Epithelial cell of proximal tubule (primary cell): Measurements from ENCODE around the gene DUSP2. TPM values are rescaled to one million over a fixed set of nuclear protein-coding genes. Genes with fewer than 3 reads are reported as not detected.
"Not testable (repeated sequence)": the region's sequence is repeated elsewhere in the genome, so short reads cannot be mapped to it uniquely, and the experiment has no call there.

ENCODE experiments used
- DNase-seq: peaks from one replicate; pipeline ENCODE4 v3.0.0-alpha.2; 2011; ENCODE audit warnings: low read depth
- H3K4me3 ChIP-seq: 2 replicates; pipeline ENCODE4 v1.5.1; 2011; ENCODE audit warnings: low read depth, mild to moderate bottlenecking, low read length
- total RNA-seq: library from RNA; depleted of rRNA; stranded (reverse); fragments of >200 nt; gene quantifications from 2 replicates; pipeline ENCODE4 v1.2.3, GENCODE V29; 2015
- TF ChIP-seq, protein P1 (sequence below): conservative IDR thresholded peaks from 2 replicates; pipeline ENCODE4 v1.5.1; 2012; ENCODE audit warnings: low read depth, mild to moderate bottlenecking, low read length

The DUSP2 gene
- total RNA-seq, 1 donor from 2014 or later: 5.4 TPM

DNA sequence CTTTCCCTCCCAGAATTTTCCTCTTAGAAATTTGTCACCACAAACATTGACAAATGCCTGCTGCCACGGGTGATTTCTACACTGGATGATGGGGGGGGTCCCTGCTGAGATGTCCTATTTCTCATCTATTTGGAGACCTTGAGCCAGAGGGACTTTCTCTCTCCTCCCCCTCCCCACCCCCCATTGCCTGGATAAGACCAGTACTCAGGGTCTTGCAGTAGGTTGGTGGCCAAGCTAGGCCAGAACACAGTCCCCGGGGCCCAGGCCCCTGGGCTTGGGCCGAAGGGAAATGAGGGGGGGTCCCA lies 560 bp upstream of the DUSP2 start:
- DNase-seq: no peak
- TF ChIP-seq, protein P1, sequence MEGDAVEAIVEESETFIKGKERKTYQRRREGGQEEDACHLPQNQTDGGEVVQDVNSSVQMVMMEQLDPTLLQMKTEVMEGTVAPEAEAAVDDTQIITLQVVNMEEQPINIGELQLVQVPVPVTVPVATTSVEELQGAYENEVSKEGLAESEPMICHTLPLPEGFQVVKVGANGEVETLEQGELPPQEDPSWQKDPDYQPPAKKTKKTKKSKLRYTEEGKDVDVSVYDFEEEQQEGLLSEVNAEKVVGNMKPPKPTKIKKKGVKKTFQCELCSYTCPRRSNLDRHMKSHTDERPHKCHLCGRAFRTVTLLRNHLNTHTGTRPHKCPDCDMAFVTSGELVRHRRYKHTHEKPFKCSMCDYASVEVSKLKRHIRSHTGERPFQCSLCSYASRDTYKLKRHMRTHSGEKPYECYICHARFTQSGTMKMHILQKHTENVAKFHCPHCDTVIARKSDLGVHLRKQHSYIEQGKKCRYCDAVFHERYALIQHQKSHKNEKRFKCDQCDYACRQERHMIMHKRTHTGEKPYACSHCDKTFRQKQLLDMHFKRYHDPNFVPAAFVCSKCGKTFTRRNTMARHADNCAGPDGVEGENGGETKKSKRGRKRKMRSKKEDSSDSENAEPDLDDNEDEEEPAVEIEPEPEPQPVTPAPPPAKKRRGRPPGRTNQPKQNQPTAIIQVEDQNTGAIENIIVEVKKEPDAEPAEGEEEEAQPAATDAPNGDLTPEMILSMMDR: no peak
- H3K4me3 ChIP-seq: no peak overlapping the region

DNA sequence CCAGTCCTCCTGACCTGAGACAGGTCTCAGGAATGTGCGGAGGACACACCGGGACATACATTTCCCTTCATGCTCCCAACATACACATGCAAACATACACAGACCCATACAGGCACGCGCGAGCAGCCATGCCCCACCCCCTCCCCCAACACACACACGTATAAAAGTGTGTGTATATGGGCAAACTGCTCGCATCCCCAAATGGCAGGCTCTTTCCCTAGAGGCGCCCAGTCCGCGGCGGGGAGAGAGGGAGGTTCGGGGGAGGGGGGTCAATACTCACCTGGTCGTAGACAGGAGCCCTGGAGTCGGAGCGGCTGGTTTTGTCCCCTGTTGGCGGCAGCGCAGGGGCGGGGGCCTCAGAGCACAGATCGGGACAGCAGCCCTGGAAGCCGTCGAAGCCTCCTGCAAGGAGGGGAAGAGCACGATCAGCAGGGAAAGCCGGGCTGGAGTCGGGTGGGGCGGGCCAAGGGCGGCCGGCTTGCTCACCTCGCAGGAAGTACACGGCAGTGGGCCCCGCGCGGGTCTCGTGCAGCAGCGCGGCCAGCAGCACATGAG lies 682 bp downstream of the DUSP2 start:
- no peak for DNase-seq
- TF ChIP-seq, protein P1: no peak

DNA sequence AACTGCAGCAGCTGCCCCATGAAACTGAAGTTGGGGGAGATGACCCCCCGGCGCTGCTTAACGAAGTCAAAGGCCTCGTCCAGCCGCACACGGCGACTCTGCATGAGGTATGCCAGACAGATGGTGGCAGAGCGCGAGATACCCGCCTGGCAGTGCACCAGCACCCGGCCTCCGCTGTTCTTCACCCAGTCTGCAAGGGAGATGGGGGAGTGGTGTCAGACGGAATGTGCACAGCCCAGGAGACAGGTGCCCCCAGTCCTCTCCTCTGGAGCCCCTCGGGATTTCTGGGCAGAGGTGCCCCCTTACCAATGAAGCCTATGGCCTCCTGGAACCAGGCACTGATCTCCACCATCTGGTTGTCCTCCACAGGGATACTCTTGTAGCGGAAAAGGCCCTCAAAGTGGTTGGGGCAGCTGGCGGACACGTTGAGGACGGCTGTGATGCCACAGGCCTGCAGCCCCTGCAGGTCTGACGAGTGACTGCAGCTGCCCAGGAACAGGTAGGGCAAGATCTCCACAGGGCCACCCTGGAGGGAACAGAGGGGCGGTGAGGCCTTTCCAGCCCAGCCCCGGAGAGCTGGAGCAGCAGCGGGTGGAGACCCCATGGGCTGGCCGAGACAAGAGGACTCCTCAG lies 1.3 kb downstream of the DUSP2 start:
- no peak overlapping the region for H3K4me3 ChIP-seq
- TF ChIP-seq, protein P1: no peak
- DNase-seq: no peak

More for the DNA sequence above, 682 bp downstream of the DUSP2 start:
- peak overlapping the region; percentile 41 for H3K4me3 ChIP-seq

DNA sequence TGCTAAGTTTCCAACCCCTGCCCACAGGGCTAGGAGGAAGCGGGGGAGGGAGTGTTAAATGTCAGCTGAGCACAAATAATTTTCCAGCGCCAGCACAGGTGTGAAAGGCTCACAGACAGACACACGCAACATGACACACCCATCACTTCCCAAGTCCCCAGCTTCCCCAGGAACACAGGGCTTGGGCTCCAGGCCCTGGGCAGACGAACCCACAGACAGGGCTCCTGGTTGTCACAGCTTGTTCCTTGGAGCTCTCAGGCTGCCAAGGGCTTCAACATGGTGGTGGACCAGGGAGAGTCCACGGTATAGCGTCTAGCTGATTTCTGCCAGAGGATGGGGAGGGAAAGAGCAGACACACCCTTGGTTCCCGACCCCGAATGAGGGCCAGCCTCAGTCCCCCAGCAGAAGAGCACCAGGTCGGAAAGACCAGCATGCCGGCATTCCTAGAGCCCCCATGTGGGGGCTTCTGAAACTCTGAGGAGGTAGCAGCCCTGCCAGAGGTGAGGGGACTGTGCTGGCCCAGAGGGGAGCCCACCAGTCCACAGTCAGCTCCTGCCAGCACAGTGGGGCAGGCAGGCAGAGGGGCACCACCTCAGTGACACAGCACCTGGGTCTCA lies 1.9 kb downstream of the DUSP2 start:
- DNase-seq: no peak
- TF ChIP-seq, protein P1: no peak

DNA sequence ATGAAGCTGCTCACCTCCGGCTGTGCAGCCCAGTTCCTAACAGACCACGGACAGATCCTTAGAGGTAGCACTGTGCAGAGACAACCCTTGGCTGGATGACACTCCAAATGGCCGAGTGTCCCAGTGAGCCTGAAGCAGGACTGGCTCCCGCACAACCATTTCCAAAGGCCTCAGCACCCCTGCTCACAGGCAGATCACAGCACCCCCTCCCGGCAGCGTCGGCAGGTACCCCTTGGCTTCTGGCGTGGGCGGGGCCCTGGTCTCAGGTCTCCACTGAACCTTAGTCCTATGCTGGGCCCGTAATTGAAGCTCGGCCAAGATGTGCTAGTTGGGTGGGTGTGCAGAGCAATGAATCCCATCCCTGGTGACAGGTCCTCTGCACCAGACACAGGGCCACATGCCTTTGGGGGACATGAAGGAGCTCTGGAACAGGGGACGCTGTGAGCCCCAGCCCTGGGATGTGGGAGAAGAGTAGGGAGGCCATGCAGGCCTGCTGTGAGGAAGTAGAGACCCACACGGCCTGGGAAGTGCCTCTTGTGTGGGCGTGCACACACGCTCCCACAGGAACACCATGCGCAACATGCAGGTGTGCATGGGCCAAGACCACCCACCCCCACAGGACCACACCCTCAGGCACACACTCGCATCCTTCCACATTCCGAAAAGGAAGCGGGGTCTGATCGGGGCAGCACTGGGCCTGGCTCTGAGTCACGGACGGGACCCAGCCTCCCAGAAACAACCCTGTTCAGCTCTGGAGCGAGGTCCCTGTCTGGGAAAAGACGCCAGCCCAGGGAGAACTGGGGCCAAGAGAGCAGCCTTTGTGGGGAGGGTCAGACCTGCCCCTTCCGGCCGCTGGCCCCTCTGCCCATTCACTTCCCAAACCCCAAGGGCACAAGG lies 2.8 kb downstream of the DUSP2 start:
- no peak for DNase-seq
- TF ChIP-seq, protein P1: peak; percentile 7
- H3K4me3 ChIP-seq: no peak overlapping the region

More for the DNA sequence above, 1.9 kb downstream of the DUSP2 start:
- no peak overlapping the region for H3K4me3 ChIP-seq

DNA sequence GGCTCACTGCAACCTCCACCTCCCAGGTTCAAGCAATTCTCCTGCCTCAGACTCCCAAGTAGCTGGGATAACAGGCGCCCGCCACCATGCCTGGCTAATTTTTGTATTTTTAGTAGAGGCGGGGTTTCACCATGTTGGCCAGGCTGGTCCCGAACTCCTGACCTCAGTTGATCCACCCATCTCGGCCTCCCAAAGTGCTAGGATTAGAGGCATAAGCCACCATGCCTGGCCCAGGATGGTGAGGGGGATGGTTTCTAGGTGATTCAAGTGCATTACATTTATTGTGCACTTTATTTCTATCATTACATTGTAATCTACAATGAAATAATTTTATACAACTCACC lies 3.6 kb downstream of the DUSP2 start:
- DNase-seq, H3K4me3 ChIP-seq: not testable (repeated sequence)

DNA sequence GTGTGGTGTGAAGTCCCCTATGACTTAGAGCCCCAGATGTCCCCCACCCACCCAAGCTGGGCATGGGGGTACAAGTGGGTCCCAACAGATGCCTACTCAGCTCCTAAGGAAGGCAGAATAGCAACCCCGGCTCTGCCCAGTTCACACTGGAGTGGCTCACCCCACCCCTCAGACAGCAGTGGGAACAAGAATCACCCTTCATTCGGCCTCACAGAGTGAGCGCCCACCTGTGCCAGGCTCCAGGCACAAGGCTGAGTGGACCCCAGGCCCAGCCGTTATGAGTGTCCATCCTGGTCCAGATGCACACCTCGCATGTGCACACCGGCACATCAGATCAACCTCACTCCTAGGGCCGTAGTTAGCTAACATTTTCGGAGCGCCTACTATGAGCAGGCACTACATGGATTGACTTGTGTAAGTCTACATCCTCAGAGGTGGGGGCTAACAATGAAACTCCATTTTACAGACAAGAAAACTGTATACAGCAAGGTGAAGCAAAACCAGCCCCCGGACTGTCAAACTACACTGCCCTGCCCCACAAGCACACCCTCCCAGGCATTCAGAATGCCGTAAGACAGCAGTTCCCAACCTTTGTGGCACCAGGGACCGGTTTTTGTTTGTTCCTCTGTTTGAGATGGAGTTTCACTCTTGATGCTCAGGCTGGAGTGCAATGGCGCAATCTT lies 4.2 kb downstream of the DUSP2 start:
- TF ChIP-seq, protein P1: no peak
- no peak overlapping the region for H3K4me3 ChIP-seq
- DNase-seq: no peak
